ENCODE data around the gene GDF7.

The GDF7 gene

DNA sequence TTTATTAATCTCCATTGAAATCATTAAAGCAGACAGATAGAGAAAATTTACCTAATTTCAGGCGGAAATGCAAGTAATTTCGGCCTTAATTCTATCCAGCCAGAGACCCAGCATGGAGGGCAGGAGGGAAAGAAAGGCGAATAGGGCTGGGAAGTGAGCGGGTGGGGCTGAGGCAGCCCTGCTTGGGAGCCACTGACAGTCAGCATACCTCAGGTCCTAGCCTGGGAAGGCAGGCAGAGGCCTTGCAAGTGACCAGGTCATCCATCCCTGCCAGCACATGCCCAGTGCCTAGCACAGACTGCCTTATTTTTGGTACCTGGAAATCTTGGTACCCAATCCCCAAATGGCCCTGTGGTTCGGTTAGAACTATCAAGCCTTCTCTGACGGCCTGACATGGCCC lies 1.5 kb downstream of the GDF7 start:
- Histone ChIP-seq H3K27me3 (ENCODE audit: control insufficient read depth in 1 of 2, insufficient read depth in 2 of 2, low read length in 2 of 2) (peaks cover 73 to 93% of the 10 kb centered on the region in 2 donors), H3K9me3 (ENCODE audit: control insufficient read depth in 2 of 2, low read length in 2 of 2) (no peaks in the 10 kb centered on the region), H3K4me1 (ENCODE audit: control insufficient read depth, insufficient read depth, low read length) (peaks cover 31% of the 10 kb centered on the region), H3K27ac (ENCODE audit: low read length) (no peak overlapping the region), H3K9ac (ENCODE audit: low read length in 2 of 2) (no peak overlapping the region), H3K4me3 (ENCODE audit: low read length in 2 of 2) (no peak overlapping the region), H3K36me3 (ENCODE audit: control insufficient read depth in 2 of 2, insufficient read depth in 2 of 2, low read length in 2 of 2) (no peaks in the 10 kb centered on the region)

- no peaks in the 10 kb centered on the region for H3K9me3 ChIP-seq (ENCODE audit: control insufficient read depth in 2 of 2, low read length in 2 of 2)
- no peak overlapping the region for H3K27ac ChIP-seq (ENCODE audit: low read length)
- H3K27me3 ChIP-seq (ENCODE audit: control insufficient read depth in 1 of 2, insufficient read depth in 2 of 2, low read length in 2 of 2): peaks cover 73 to 93% of the 10 kb centered on the region in 2 donors
- H3K36me3 ChIP-seq (ENCODE audit: control insufficient read depth in 2 of 2, insufficient read depth in 2 of 2, low read length in 2 of 2): no peaks in the 10 kb centered on the region
- H3K4me1 ChIP-seq (ENCODE audit: control insufficient read depth, insufficient read depth, low read length): peaks cover 31% of the 10 kb centered on the region
- no peak overlapping the region for H3K4me3 ChIP-seq (ENCODE audit: low read length in 2 of 2)
- no peak overlapping the region for H3K9ac ChIP-seq (ENCODE audit: low read length in 2 of 2)
These were observed 2.0 kb downstream of the GDF7 start for GRCh38 chr2:20668871-20669475.

DNA sequence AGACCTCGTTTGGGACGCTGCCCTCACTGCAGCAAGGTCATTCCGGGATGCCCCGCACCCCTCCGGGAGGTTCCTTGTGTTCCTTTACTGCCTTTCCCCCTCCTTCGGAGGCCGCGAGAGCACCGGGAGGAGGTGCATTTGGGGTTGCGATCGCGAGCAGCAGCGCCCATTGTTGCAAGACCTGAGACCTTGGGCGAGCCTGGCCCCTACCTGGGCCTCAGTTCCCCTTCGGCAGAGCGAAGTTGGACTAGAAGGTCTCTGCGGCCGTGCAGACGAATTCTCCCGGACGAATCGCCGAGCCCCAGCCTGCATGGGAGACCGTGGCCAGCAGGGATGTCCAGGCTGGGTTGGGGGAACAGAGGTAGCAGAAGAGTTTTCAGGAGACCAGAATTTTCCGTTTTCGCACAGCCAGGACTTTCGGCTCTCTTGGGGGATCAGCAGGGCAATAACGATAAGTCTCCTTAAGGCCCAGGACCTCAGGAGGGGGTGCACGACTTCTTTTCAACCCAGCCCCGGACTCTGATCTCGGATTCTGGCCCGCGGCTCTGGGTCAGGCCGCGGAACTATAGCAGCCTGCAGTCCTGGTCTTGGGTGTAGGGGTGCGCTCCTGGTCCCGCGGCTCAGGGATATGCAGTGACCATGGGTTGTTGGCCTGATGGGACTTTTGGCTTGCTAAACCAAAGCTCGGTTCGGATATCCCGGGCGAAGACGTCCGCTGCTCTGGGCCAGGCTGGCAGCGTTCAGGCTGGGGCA lies 2.8 kb downstream of the GDF7 start:
- H3K36me3 ChIP-seq (ENCODE audit: control insufficient read depth in 2 of 2, insufficient read depth in 2 of 2, low read length in 2 of 2): no peaks in the 10 kb centered on the region
- H3K4me3 ChIP-seq (ENCODE audit: low read length in 2 of 2): peak overlapping the region in 1 of 2 donors; percentile 22
- peaks cover 69 to 92% of the 10 kb centered on the region in 2 donors for H3K27me3 ChIP-seq (ENCODE audit: control insufficient read depth in 1 of 2, insufficient read depth in 2 of 2, low read length in 2 of 2)
- H3K9ac ChIP-seq (ENCODE audit: low read length in 2 of 2): no peak overlapping the region
- peaks cover 31% of the 10 kb centered on the region for H3K4me1 ChIP-seq (ENCODE audit: control insufficient read depth, insufficient read depth, low read length)
- no peaks in the 10 kb centered on the region for H3K9me3 ChIP-seq (ENCODE audit: control insufficient read depth in 2 of 2, low read length in 2 of 2)
- H3K27ac ChIP-seq (ENCODE audit: low read length): no peak overlapping the region

DNA sequence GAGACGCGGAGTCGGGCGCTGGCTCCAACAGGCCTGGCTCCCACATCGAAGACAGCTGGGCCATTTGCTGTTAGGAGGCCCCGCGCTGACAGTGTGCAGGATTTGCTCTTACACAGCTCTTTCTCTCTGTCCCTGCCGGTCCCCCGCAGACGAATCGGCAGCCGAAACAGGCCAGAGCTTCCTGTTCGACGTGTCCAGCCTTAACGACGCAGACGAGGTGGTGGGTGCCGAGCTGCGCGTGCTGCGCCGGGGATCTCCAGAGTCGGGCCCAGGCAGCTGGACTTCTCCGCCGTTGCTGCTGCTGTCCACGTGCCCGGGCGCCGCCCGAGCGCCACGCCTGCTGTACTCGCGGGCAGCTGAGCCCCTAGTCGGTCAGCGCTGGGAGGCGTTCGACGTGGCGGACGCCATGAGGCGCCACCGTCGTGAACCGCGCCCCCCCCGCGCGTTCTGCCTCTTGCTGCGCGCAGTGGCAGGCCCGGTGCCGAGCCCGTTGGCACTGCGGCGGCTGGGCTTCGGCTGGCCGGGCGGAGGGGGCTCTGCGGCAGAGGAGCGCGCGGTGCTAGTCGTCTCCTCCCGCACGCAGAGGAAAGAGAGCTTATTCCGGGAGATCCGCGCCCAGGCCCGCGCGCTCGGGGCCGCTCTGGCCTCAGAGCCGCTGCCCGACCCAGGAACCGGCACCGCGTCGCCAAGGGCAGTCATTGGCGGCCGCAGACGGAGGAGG lies 3.5 kb downstream of the GDF7 start:
- Histone ChIP-seq H3K27ac (ENCODE audit: low read length) (no peak overlapping the region), H3K27me3 (ENCODE audit: control insufficient read depth in 1 of 2, insufficient read depth in 2 of 2, low read length in 2 of 2) (peaks cover 67 to 92% of the 10 kb centered on the region in 2 donors), H3K36me3 (ENCODE audit: control insufficient read depth in 2 of 2, insufficient read depth in 2 of 2, low read length in 2 of 2) (no peaks in the 10 kb centered on the region), H3K4me1 (ENCODE audit: control insufficient read depth, insufficient read depth, low read length) (peaks cover 33% of the 10 kb centered on the region), H3K9me3 (ENCODE audit: control insufficient read depth in 2 of 2, low read length in 2 of 2) (no peaks in the 10 kb centered on the region), H3K9ac (ENCODE audit: low read length in 2 of 2) (no peak overlapping the region), H3K4me3 (ENCODE audit: low read length in 2 of 2) (peak overlapping the region in 1 of 2 donors; percentile 22)

DNA sequence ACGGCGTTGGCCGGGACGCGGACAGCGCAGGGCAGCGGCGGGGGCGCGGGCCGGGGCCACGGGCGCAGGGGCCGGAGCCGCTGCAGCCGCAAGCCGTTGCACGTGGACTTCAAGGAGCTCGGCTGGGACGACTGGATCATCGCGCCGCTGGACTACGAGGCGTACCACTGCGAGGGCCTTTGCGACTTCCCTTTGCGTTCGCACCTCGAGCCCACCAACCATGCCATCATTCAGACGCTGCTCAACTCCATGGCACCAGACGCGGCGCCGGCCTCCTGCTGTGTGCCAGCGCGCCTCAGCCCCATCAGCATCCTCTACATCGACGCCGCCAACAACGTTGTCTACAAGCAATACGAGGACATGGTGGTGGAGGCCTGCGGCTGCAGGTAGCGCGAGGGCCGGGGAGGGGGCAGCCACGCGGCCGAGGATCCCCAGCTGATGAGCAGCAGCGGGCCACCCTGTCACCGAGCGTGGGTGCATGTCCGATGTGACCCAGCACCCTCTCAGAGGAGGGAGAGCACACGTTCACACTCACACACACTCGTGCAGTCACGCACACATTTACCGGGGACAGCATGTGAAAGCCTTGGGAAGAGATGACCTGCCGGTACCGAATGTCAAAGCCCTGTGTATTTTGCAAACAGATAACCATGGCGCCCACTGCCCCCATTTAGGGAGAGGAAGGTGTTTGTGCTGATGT lies 4.2 kb downstream of the GDF7 start:
- Histone ChIP-seq H3K27ac (ENCODE audit: low read length) (no peak overlapping the region), H3K9ac (ENCODE audit: low read length in 2 of 2) (no peak overlapping the region), H3K9me3 (ENCODE audit: control insufficient read depth in 2 of 2, low read length in 2 of 2) (no peaks in the 10 kb centered on the region), H3K27me3 (ENCODE audit: control insufficient read depth in 1 of 2, insufficient read depth in 2 of 2, low read length in 2 of 2) (peaks cover 64 to 86% of the 10 kb centered on the region in 2 donors), H3K4me1 (ENCODE audit: control insufficient read depth, insufficient read depth, low read length) (peaks cover 33% of the 10 kb centered on the region), H3K4me3 (ENCODE audit: low read length in 2 of 2) (peak overlapping the region in 1 of 2 donors; percentile 22), H3K36me3 (ENCODE audit: control insufficient read depth in 2 of 2, insufficient read depth in 2 of 2, low read length in 2 of 2) (no peaks in the 10 kb centered on the region)

GRCh38 chr2:20671736-20672080 lies 4.8 kb downstream of the GDF7 start:
- Histone ChIP-seq H3K36me3 (ENCODE audit: control insufficient read depth in 2 of 2, insufficient read depth in 2 of 2, low read length in 2 of 2) (no peaks in the 10 kb centered on the region), H3K4me1 (ENCODE audit: control insufficient read depth, insufficient read depth, low read length) (peaks cover 28% of the 10 kb centered on the region), H3K9ac (ENCODE audit: low read length in 2 of 2) (no peak overlapping the region), H3K27me3 (ENCODE audit: control insufficient read depth in 1 of 2, insufficient read depth in 2 of 2, low read length in 2 of 2) (peaks cover 62 to 81% of the 10 kb centered on the region in 2 donors), H3K27ac (ENCODE audit: low read length) (no peak overlapping the region), H3K4me3 (ENCODE audit: low read length in 2 of 2) (no peak overlapping the region), H3K9me3 (ENCODE audit: control insufficient read depth in 2 of 2, low read length in 2 of 2) (no peaks in the 10 kb centered on the region)

DNA sequence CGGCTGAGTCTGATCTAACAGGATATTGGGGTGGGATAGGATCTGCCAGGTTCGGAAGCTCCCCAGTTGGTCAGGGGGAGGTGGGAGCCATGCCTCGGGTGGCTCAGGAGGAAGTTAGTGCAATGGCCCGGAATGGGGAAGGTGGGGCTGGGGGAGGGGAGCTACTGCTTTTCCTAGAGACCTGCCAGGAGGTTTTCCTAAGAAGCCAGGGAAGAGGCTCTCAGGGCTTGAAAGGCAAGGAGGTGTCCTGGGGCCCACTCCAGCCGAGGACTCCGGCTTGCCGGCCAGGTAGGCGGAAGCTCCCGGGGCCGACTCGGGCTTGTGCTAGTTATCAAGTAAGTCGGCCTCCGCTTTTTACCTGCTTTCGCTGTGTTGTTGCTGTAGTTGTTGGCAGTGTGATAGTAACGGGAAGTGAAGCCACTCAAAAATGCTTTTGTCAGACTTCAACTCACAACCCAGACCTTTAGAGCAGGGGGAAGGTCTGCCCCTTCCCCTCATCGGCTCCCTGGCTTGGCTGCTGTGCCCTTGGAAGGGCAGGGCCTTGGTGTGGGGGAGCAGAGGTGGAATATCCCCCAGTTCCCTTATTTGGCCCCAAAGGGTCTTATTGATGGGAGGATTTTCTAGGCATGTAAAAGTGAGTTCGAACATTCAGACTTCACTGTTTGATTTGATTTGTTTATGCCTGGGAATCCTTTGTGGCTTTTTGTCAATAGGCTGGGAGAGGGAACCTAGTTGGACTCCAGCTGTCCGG lies 5.4 kb downstream of the GDF7 start:
- Histone ChIP-seq H3K36me3 (ENCODE audit: control insufficient read depth in 2 of 2, insufficient read depth in 2 of 2, low read length in 2 of 2) (no peaks in the 10 kb centered on the region), H3K9me3 (ENCODE audit: control insufficient read depth in 2 of 2, low read length in 2 of 2) (no peaks in the 10 kb centered on the region), H3K27me3 (ENCODE audit: control insufficient read depth in 1 of 2, insufficient read depth in 2 of 2, low read length in 2 of 2) (peaks cover 62 to 79% of the 10 kb centered on the region in 2 donors), H3K27ac (ENCODE audit: low read length) (no peak overlapping the region), H3K9ac (ENCODE audit: low read length in 2 of 2) (no peak overlapping the region), H3K4me3 (ENCODE audit: low read length in 2 of 2) (no peak overlapping the region), H3K4me1 (ENCODE audit: control insufficient read depth, insufficient read depth, low read length) (peaks cover 26% of the 10 kb centered on the region)

- no peaks in the 10 kb centered on the region for H3K9me3 ChIP-seq (ENCODE audit: control insufficient read depth in 2 of 2, low read length in 2 of 2)
- peaks cover 21% of the 10 kb centered on the region for H3K4me1 ChIP-seq (ENCODE audit: control insufficient read depth, insufficient read depth, low read length)
- no peak overlapping the region for H3K9ac ChIP-seq (ENCODE audit: low read length in 2 of 2)
- H3K4me3 ChIP-seq (ENCODE audit: low read length in 2 of 2): no peak overlapping the region
- H3K36me3 ChIP-seq (ENCODE audit: control insufficient read depth in 2 of 2, insufficient read depth in 2 of 2, low read length in 2 of 2): no peaks in the 10 kb centered on the region
- no peak overlapping the region for H3K27ac ChIP-seq (ENCODE audit: low read length)
- H3K27me3 ChIP-seq (ENCODE audit: control insufficient read depth in 1 of 2, insufficient read depth in 2 of 2, low read length in 2 of 2): peaks cover 49 to 65% of the 10 kb centered on the region in 2 donors
These were observed 6.9 kb downstream of the GDF7 start for GRCh38 chr2:20673686-20674308.

GRCh38 chr2:20674309-20674965 lies 7.5 kb downstream of the GDF7 start:
- H3K27ac ChIP-seq (ENCODE audit: low read length): no peak overlapping the region
- no peaks in the 10 kb centered on the region for H3K9me3 ChIP-seq (ENCODE audit: control insufficient read depth in 2 of 2, low read length in 2 of 2)
- H3K4me3 ChIP-seq (ENCODE audit: low read length in 2 of 2): no peak overlapping the region
- no peaks in the 10 kb centered on the region for H3K36me3 ChIP-seq (ENCODE audit: control insufficient read depth in 2 of 2, insufficient read depth in 2 of 2, low read length in 2 of 2)
- no peak overlapping the region for H3K9ac ChIP-seq (ENCODE audit: low read length in 2 of 2)
- H3K27me3 ChIP-seq (ENCODE audit: control insufficient read depth in 1 of 2, insufficient read depth in 2 of 2, low read length in 2 of 2): peaks cover 42 to 58% of the 10 kb centered on the region in 2 donors
- H3K4me1 ChIP-seq (ENCODE audit: control insufficient read depth, insufficient read depth, low read length): peaks cover 20% of the 10 kb centered on the region
